GM06990 (cell line): ENCODE measurements around the gene HDGFL3.
"Not testable (repeated sequence)": the region's sequence is repeated elsewhere in the genome, so short reads cannot be mapped to it uniquely, and the experiment has no call there.

Source experiments
- DNase-seq: peaks from one replicate; pipeline ENCODE4 v3.0.0-alpha.2; 2011; ENCODE audit not compliant: insufficient read length; ENCODE audit errors: extremely low read depth
- H3K27me3 ChIP-seq: replicated peaks from 2 replicates; pipeline ENCODE4 v1.6.0; 2011; ENCODE audit warnings: low read length; ENCODE audit not compliant: control insufficient read depth, insufficient read depth
- H3K36me3 ChIP-seq: 2 replicates; pipeline ENCODE4 v1.5.1; 2011; ENCODE audit warnings: low read length; ENCODE audit not compliant: control insufficient read depth, insufficient read depth
- H3K4me3 ChIP-seq: replicated peaks from 2 replicates; pipeline ENCODE4 v1.5.1; 2011; ENCODE audit warnings: low read depth, mild to moderate bottlenecking, control low read depth, low read length
- CTCF ChIP-seq: IDR thresholded peaks from 2 replicates; pipeline ENCODE4 v1.5.1; 2011; ENCODE audit warnings: low read length, control low read depth, mild to moderate bottlenecking, inconsistent platforms; ENCODE audit not compliant: insufficient read depth, poor library complexity, severe bottlenecking

HDGFL3 gene

GRCh38 chr15:83085461-83085860 lies 122.2 kb downstream of the HDGFL3 start:
- DNase-seq, H3K36me3 ChIP-seq, H3K27me3 ChIP-seq, H3K4me3 ChIP-seq: not testable (repeated sequence)
- peak; percentile 16 for TF ChIP-seq CTCF

GRCh38 chr15:83082730-83083386 lies 124.8 kb downstream of the HDGFL3 start:
- Histone ChIP-seq H3K4me3 (no peak overlapping the region), H3K27me3 (no peaks in the 10 kb centered on the region), H3K36me3 (no peaks in the 10 kb centered on the region)
- no peak for DNase-seq
- no peak for TF ChIP-seq CTCF

- Histone ChIP-seq H3K4me3 (no peak overlapping the region), H3K27me3 (no peaks in the 10 kb centered on the region), H3K36me3 (no peaks in the 10 kb centered on the region)
- no peak for TF ChIP-seq CTCF
- DNase-seq = no peak
Measured at GRCh38 chr15:83081256-83082014, 126.2 kb downstream of the HDGFL3 start.

- Histone ChIP-seq H3K36me3 (no peaks in the 10 kb centered on the region), H3K27me3 (no peaks in the 10 kb centered on the region), H3K4me3 (no peak overlapping the region)
- no peak for TF ChIP-seq CTCF
- DNase-seq = no peak
Measured at GRCh38 chr15:83078712-83079111, 128.9 kb downstream of the HDGFL3 start.
